ENCODE measurements around the gene GRAMD2A. TPM values are rescaled to one million over a fixed set of nuclear protein-coding genes. Genes with fewer than 3 reads are reported as not detected.

GRAMD2A gene
- total and polyA plus RNA-seq, 2 donors (not counting 3 experiments of a cell fraction or from before 2014, with no cell fraction given): 0.08 to 0.29 TPM

GRCh38 chr15:72155635-72156616, 41.7 kb downstream of the GRAMD2A start:
- H3K27ac ChIP-seq (ENCODE audit: insufficient read depth, low read depth, low read length): no peak overlapping the region
- dilution Hi-C loops (cut with MboI; ENCODE audit: extremely low pct_ligation_motif_present, low sequenced_read_pairs): no loop called here
- no peaks in the 10 kb centered on the region for H3K9me3 ChIP-seq (replicated peaks; ENCODE audit: control insufficient read depth, insufficient read depth, low read length)
- no peaks in the 10 kb centered on the region for H3K79me2 ChIP-seq (ENCODE audit: control insufficient read depth, insufficient read depth, low read length)
- DNase-seq (ENCODE audit: low read depth, low spot score) (peak; percentile 83), FAIRE-seq (peak; percentile 98)
- H3K9me1 ChIP-seq (replicated peaks; ENCODE audit: control insufficient read depth, extremely low read depth, insufficient read depth, low read length): no peaks in the 10 kb centered on the region
- H3K4me1 ChIP-seq (ENCODE audit: control insufficient read depth, extremely low read depth, insufficient read depth, low read length): peaks cover 20% of the 10 kb centered on the region
- ChIA-PET POLR2A (interaction anchor here (0.8 kb wide), 1 partner anchor 412 kb away, joined by 4 read pairs; no protein-coding TSS in a partner anchor), CTCF (interaction anchor here (0.6 to 4.2 kb wide), 55 partner anchors 9 to 1177 kb away, joined by 3 to 131 read pairs (median 4); partner anchors contain the start of genes GRAMD2A, MYO9A and SENP8)
- TF ChIP-seq CTCF (IDR thresholded peaks at IDR 0.05; ENCODE audit: extremely low read depth in 1 of 2, insufficient read depth in 1 of 2, low read depth in 1 of 2, low read length in 2 of 2) (peak; percentile 80 to 92), GATA2 (IDR thresholded peaks at IDR 0.05; ENCODE audit: insufficient read depth, insufficient read length, low read depth, low read length) (no peak)
- H3K9ac ChIP-seq (replicated peaks; ENCODE audit: extremely low read depth, insufficient read depth, low read length): no peak overlapping the region
- intact Hi-C loops (cut with micrococcal nuclease): loop anchor here (1.0 to 5.0 kb wide), 8 partner anchors 38 to 769 kb away; partner anchors contain the start of genes MYO9A and SENP8
- H2AFZ ChIP-seq (ENCODE audit: low read depth, low read length): peak overlapping the region; percentile 73
- no peaks in the 10 kb centered on the region for H4K20me1 ChIP-seq (replicated peaks; ENCODE audit: control insufficient read depth, extremely low read depth, insufficient read depth, low read length)
- H3K4me3 ChIP-seq (replicated peaks in 1 of 3; ENCODE audit: insufficient read depth in 1 of 3, low read depth in 1 of 3, low read length in 3 of 3): peak overlapping the region in 2 of 3 experiments; percentile 36 to 54
- no TSS peak for BruUV-seq (replicated peaks)
- no peaks in the 10 kb centered on the region for H3K36me3 ChIP-seq (ENCODE audit: control insufficient read depth in 2 of 2, extremely low read depth in 1 of 2, insufficient read depth in 2 of 2, low read length in 2 of 2)
- peak overlapping the region; percentile 73 for H3K4me2 ChIP-seq (ENCODE audit: insufficient read depth, low read length)
- H3K27me3 ChIP-seq (ENCODE audit: control insufficient read depth in 2 of 2, insufficient read depth in 2 of 2, low read length in 2 of 2): no peaks in the 10 kb centered on the region

Measured in endothelial cell of umbilical vein (primary cell).